CD4-positive, alpha-beta T cell treated with Interleukin-6 for 4 hours (primary cell): ENCODE data around the gene MIER2.

ENCODE experiments used
- DNase-seq: peaks from one replicate; pipeline ENCODE4 v3.0.0-alpha.2; 2020; ENCODE audit warnings: mixed read lengths

Gene MIER2

GRCh38 chr19:328025-328505 is 16.5 kb downstream of the MIER2 start:
- no peak for DNase-seq

DNA sequence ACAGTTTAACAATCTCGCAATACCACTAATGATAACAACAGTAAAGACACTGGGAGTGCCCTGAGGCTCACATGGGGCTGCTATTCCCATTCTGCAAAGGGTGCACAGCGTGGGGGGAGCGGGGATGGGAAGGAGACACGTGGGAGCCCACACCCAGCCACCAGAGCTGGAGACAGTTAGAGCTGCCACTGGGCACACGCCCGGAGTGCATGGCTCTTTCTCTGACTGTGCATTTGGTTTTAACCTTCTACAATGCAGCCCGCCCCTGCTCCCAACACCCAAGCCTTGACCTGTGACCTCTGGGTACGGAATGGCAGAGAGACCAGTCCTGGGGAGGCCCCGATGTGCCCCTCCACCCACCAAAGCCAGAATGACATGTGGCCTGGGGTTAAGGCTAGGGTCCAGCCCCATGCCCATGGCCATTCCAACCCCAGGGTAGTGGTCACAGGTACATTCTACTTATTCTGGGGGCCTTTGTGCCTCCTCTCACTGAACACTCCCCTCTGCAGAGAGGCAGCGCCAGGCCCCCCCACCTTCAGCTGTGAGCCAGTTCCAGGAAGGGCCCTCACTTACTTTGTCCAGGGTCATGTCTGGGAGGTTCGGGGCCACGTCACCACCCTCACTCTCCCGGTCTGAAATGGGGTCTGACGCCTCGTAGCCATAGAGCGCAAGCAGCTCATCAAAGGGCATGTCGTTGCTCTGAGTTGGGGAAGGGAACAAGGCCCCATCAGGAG is 17.1 kb downstream of the MIER2 start:
- no peak for DNase-seq

- DNase-seq = no peak
These were observed 17.7 kb downstream of the MIER2 start for GRCh38 chr19:326871-327270.

DNA sequence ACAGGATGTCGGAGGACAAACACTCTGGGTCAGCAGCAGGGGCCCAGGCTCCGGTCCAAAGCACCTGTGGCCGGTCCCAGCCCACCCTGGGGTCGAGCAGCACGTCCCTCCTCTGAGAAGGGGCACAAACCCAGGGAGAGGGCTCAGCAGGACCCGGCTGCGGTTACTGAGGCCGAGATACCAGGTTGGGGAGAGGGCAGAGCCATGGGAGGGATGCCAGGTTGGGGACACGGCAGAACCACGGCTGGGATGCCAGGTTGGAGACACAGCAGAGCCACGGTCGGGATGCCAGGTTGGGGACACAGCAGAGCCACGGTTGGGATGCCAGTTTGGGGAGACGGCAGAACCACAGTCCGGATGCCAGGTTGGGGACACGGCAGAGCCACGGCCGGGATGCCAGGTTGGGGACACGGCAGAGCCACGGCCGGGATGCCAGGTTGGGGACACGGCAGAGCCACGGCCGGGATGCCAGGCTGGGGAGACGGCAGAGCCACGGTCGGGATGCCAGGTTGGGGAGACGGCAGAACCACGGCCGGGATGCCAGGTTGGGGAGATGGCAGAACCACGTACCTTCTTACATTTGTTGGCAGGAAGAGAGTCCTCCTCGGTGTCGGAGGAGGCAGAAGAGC is 18.5 kb downstream of the MIER2 start:
- DNase-seq = no peak

GRCh38 chr19:325173-325936 is 19.2 kb downstream of the MIER2 start:
- no peak for DNase-seq

- DNase-seq = no peak
These were observed 19.9 kb downstream of the MIER2 start for GRCh38 chr19:324716-325115.

DNA sequence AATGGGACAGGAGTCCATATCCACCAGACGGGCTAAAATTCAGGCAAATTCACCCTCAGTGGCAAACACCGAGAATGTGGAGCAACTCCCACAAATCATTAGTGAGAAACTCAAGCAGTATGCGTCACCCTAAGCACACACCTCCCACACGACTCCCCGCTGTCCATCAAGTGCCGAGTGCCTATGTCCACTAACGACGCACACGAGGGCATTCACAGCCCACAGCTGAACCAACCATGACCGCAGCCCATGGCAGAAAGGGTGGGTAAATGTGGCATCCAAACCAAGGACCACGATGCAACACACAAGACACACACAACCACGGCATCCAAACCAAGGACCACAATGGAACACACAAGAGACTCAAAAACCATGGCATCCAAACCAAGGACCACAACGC is 22.0 kb downstream of the MIER2 start:
- no peak for DNase-seq

DNA sequence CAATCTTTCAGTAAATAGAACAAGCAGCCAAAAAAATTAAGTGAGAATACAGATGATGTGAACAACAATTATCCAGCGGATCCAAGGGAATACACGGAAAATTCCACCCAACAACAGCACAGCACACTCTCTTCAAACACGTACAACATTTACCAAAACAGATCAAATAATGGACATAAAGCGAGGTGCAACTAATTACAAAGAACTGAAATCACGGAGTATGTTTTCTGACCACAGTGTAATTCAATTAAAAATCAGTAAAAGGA is 26.2 kb downstream of the MIER2 start:
- no peak for DNase-seq

- no peak for DNase-seq
These were observed 26.7 kb downstream of the MIER2 start for GRCh38 chr19:317710-318508.

DNA sequence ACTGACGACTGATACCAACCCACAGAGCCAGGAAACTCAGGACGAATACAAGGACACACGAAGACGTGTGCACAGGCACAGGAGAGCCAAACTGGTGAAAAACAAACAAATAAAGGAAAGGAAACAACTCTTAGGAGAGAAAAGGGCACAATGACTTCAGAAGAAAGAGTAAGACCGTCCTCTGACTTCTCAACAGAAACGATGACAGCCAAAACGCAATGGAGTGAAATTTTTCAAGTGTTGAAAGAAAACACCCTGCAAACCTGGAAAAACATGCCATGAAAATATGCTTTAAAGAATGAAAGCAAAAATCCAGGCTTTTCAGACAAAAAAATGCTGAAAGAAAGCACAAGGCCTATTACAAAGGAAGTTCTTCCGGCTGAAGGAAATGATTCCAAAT is 28.8 kb downstream of the MIER2 start:
- no peak for DNase-seq

DNA sequence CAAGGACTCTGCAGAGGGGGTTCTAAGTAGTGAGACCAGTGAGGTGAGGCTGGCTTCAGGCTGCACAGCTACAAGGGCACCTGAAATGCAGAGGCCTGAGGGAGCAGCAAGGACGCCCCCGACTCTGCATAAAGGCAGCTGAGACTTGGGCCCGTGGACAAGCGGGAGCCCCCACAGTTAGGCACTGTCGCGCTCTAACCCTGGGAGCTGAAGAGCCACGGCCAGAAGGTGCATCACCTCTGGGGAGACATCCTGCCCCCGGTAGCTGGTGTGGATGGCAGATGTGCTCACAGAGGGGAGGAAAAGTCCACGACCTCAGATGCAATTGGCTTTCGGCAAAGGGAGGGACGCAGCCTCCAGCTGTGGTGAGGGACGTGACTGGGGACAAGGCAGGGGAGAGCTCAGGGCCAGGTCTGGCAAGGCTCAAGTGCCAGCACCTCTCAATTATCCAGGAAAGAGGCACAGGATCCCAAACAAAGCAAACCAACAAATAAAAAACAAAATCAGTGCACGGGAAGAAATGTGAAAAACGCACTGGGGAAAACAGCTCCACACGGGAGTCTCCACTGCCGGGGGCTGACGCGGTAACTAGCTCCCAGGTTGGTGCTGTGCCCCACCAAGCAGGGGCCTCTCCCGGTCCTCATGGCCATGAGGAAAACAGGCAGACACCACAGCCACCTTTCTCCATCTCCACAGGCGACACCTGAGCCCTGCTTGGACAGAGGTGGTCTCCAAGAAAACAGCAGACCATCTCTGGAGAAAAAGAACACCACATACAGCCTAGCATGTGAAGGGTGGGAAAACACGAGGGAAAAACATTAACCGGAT is 30.4 kb downstream of the MIER2 start:
- DNase-seq = no peak

GRCh38 chr19:313169-313987 is 31.2 kb downstream of the MIER2 start:
- DNase-seq = no peak

- no peak for DNase-seq
These were observed 32.8 kb downstream of the MIER2 start for GRCh38 chr19:311813-312261.

- DNase-seq = no peak
These were observed 33.7 kb downstream of the MIER2 start for GRCh38 chr19:310781-311496.

- DNase-seq = no peak
These were observed 34.4 kb downstream of the MIER2 start for GRCh38 chr19:310141-310651.

DNA sequence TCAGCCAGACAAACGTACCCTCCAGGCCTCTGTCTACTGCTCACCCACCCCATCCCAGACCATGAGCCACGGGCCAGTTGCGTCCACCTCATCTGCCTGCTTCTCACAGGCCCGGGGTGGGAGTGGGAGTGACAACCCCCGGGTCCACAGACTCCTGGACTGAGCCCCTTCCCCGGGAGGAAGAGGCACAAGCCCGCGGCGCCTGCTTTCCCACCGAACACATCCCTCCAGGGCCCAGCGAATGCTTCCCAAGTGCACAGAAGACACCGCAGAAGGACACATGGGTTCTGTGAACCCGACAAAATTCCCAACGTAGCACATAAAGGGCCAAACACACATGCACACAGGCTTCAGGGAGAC is 35.4 kb downstream of the MIER2 start:
- no peak for DNase-seq

- no peak for DNase-seq
These were observed 36.0 kb downstream of the MIER2 start for GRCh38 chr19:308471-309205.

GRCh38 chr19:307793-308420 is 36.7 kb downstream of the MIER2 start:
- DNase-seq = no peak

- no peak for DNase-seq
These were observed 37.5 kb downstream of the MIER2 start for GRCh38 chr19:307111-307531.
